Renal cortex interstitium (tissue), 3 donors: ENCODE measurements around the gene F8A3. TPM values are rescaled to one million over a fixed set of nuclear protein-coding genes. Genes with fewer than 3 reads are reported as not detected.

Experiments
- polyA plus RNA-seq, 3 donors: library from polyadenylated mRNA; unstranded; fragments of 120-200 nt; gene quantifications; one replicate each; pipeline ENCODE4 v1.2.1, GENCODE V29; 2013; ENCODE audit not compliant: insufficient read length in 3 of 3

F8A3 gene
- polyA plus RNA-seq, 3 donors: 1.9 to 15.5 (median 8.0) TPM

Other genes starting within 250 kb of the F8A3 start
- gene VBP1, start 242.2 kb downstream of the F8A3 start, polyA plus RNA-seq: 10 to 100 TPM; 68.8 to 88.8 (median 70.2) TPM
- gene RAB39B, start 194.1 kb downstream of the F8A3 start, polyA plus RNA-seq: 1 to 10 TPM; 2.3 to 3.6 (median 3.0) TPM
- 1 to 10 TPM; 2.5 to 4.0 (median 3.0) TPM for gene CLIC2, start 124.0 kb downstream of the F8A3 start, polyA plus RNA-seq
- gene F8A2, start 76.5 kb downstream of the F8A3 start, polyA plus RNA-seq: not detected
- gene SPRY3, start 154.0 kb upstream of the F8A3 start, polyA plus RNA-seq: 1 to 10 TPM; 1.8 to 2.3 (median 2.1) TPM
- 10 to 100 TPM; 24.3 to 29.2 (median 25.7) TPM for gene TMLHE, start 154.3 kb upstream of the F8A3 start, polyA plus RNA-seq